A673 (cell line): ENCODE results near the gene SMIM28. TPM values are rescaled to one million over a fixed set of nuclear protein-coding genes. Genes with fewer than 3 reads are reported as not detected.
A peak's percentile ranks its signal among the peaks of the same experiment; 100 is the strongest.

Experiments
- BruUV-seq: library from RNA; stranded (reverse); fragments of 400-500 nt; replicated peaks from 2 replicates; lab custom pipeline; 2021; lab: Mats Ljungman, UMichigan
- CTCF ChIA-PET: fragments of 300-600 bp; sonication (Branson Sonifier 250); formaldehyde crosslinking; loops from one replicate; lab custom pipeline; 2022; ENCODE audit warnings: antibody characterized with exemption; lab: Charles Lee
- POLR2A ChIA-PET: fragments of 300-600 bp; sonication (Branson Sonifier 250); formaldehyde crosslinking; loops from one replicate; lab custom pipeline; 2022; ENCODE audit warnings: antibody characterized with exemption; ENCODE audit not compliant: low non-redundant PET; lab: Charles Lee
- DNase-seq: peaks from one replicate; pipeline ENCODE4 v3.0.0-alpha.2; 2015; ENCODE audit warnings: low spot score
- H3K27ac ChIP-seq: fragments of 200-600 bp; sonication (generic); 2 replicates; pipeline ENCODE4 v1.5.1; 2016; ENCODE audit warnings: mixed run types, low read depth, mild to moderate bottlenecking, mixed read lengths, antibody characterized with exemption, low read length; ENCODE audit not compliant: poor library complexity, severe bottlenecking
- H3K27me3 ChIP-seq: fragments of 200-600 bp; sonication (generic); replicated peaks from 2 replicates; pipeline ENCODE4 v1.6.1; 2017; ENCODE audit warnings: mixed run types, low read depth, mild to moderate bottlenecking, mixed read lengths, antibody characterized with exemption, low read length; ENCODE audit not compliant: insufficient read depth, poor library complexity
- H3K36me3 ChIP-seq: fragments of 200-600 bp; sonication (generic); 2 replicates; pipeline ENCODE4 v1.6.1; 2016; ENCODE audit warnings: mixed run types, mild to moderate bottlenecking, mixed read lengths, antibody characterized with exemption, low read length; ENCODE audit not compliant: insufficient read depth, poor library complexity, severe bottlenecking
- H3K4me1 ChIP-seq: fragments of 200-600 bp; sonication (generic); 2 replicates; pipeline ENCODE4 v1.6.1; 2017; ENCODE audit warnings: mixed run types, mild to moderate bottlenecking, mixed read lengths, antibody characterized with exemption, low read length; ENCODE audit not compliant: insufficient read depth, poor library complexity, severe bottlenecking
- H3K4me3 ChIP-seq: fragments of 200-600 bp; sonication (generic); 2 replicates; pipeline ENCODE4 v1.5.1; 2016; ENCODE audit warnings: low read depth, mixed run types, mild to moderate bottlenecking, mixed read lengths, low read length; ENCODE audit not compliant: poor library complexity, severe bottlenecking
- H3K9me3 ChIP-seq: fragments of 200-600 bp; sonication (generic); 2 replicates; pipeline ENCODE4 v1.6.1; 2016; ENCODE audit warnings: mixed run types, low read depth, mild to moderate bottlenecking, mixed read lengths, antibody characterized with exemption, low read length; ENCODE audit not compliant: poor library complexity, severe bottlenecking
- EZH2 ChIP-seq: fragments of 200-600 bp; sonication (generic); IDR thresholded peaks from 2 replicates; pipeline ENCODE4 v1.6.1; 2017; ENCODE audit warnings: borderline replicate concordance, low read depth, mild to moderate bottlenecking, mixed read lengths, antibody characterized with exemption, low read length; ENCODE audit not compliant: poor library complexity, severe bottlenecking
- intact Hi-C: fragments of 100-400 bp; cut with micrococcal nuclease; formaldehyde crosslinking; loops from one replicate; pipeline ENCODE4 v1.10.0; 2022; ENCODE audit not compliant: unreplicated experiment
- total RNA-seq: library from RNA; stranded (reverse); gene quantifications from 2 replicates; pipeline ENCODE4 v1.2.3, GENCODE V29; 2021
- TF ChIP-seq, protein P1 (sequence below): fragments of 300-800, 200-600 bp; sonication (generic); conservative IDR thresholded peaks from 2 replicates; pipeline ENCODE4 v1.5.1; 2017; ENCODE audit warnings: low read depth, mild to moderate bottlenecking, antibody characterized with exemption, low read length, moderate library complexity, mixed read lengths

The SMIM28 gene
- total RNA-seq, 1 experiment from 2014 or later: not detected

DNA sequence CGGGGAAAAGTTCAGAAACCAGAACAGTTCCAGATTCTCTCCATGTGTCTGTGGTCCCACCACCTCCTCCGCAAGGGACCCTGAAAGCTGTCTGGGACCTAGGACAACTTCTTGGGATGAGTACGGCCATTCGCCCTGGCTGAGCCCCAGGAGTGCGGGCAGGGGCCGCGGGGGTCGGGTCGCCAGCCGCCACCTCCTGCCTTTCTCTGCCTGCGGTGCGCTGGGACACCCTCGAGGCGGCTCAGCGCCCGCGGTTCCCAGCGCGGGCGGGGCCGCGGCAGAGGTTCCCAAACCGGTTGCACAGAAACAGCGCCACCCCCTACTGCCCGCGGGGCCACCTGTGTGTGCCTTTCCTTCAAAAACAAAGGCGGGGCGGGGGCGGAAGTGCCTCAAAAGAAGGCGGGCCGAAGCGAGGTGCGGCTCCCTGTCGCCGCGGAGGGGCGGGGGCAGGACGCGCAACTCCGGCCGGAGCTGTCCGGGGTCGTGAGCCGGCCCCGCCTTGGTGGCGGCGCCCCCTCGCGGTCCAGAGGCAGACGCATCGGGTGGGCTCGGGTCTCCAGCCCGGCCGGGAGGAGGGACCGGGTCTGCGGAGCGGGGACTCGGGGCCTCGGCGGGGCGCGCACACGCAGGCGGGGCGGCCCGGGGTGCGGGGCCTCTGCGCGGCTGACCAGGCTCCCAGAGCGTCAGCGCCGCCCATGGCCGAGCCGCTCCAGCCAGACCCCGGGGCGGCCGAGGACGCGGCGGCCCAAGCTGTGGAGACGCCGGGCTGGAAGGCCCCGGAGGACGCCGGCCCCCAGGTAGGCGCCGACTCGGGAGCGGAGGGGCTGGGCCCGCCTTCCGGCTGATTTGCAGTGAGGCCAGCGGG lies 26.3 kb downstream of the SMIM28 start, which contains the start of gene HEBP2:
HEBP2 (plus strand) TSS at position 423 of the 865 bp plus-strand sequence; CDS start at position 696, 273 bp downstream.
- Histone ChIP-seq H3K27me3 (no peaks in the 10 kb centered on the region), H3K36me3 (no peaks in the 10 kb centered on the region), H3K4me3 (peak within 1 kb of the TSS; percentile 85), H3K27ac (peak within 1 kb of the TSS; percentile 58), H3K4me1 (no peaks in the 10 kb centered on the region), H3K9me3 (no peaks in the 10 kb centered on the region)
- intact Hi-C loops: loop anchor here (2.0 kb wide), 1 partner anchor 287 kb away; no protein-coding TSS in a partner anchor
- ChIA-PET POLR2A (no interaction called here), CTCF (no interaction called here)
- TF ChIP-seq EZH2: no peak
- TF ChIP-seq, protein P1, sequence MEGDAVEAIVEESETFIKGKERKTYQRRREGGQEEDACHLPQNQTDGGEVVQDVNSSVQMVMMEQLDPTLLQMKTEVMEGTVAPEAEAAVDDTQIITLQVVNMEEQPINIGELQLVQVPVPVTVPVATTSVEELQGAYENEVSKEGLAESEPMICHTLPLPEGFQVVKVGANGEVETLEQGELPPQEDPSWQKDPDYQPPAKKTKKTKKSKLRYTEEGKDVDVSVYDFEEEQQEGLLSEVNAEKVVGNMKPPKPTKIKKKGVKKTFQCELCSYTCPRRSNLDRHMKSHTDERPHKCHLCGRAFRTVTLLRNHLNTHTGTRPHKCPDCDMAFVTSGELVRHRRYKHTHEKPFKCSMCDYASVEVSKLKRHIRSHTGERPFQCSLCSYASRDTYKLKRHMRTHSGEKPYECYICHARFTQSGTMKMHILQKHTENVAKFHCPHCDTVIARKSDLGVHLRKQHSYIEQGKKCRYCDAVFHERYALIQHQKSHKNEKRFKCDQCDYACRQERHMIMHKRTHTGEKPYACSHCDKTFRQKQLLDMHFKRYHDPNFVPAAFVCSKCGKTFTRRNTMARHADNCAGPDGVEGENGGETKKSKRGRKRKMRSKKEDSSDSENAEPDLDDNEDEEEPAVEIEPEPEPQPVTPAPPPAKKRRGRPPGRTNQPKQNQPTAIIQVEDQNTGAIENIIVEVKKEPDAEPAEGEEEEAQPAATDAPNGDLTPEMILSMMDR: peak; percentile 46
- peak; percentile 85 for DNase-seq
- no TSS peak for BruUV-seq

DNA sequence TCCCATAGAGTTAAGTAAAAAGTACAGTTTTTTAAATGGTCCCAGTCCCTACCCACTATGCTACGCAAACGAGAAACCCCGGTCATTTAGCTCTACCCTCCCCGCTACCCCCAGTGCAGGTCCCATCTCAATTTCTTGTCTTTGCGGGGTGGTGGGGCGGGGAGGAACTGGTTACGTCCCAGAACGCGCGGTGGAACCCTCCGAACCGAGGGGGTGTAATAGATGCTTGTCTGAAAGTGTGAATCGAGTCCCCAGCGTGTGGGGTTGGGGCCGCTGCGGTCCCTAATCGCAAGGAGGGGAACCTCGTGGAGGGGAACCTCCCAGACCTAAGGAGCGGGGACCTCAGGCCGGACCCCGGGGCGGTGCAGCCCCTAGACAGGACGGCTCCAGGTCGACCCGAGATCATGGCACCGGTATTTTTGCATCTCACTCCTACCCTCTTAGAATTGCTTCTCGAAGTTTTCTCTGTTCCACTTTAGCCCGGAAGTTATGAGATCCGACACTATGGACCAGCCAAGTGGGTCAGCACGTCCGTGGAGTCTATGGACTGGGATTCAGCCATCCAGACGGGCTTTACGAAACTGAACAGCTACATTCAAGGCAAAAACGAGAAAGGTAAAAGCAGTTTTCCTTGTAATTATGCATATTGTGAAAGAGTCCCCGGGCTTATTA lies 27.1 kb downstream of the SMIM28 start:
- Histone ChIP-seq H3K27ac (peak overlapping the region; percentile 58), H3K9me3 (no peaks in the 10 kb centered on the region), H3K4me3 (peak overlapping the region; percentile 85), H3K4me1 (no peaks in the 10 kb centered on the region), H3K27me3 (no peaks in the 10 kb centered on the region), H3K36me3 (no peaks in the 10 kb centered on the region)
- ChIA-PET POLR2A (no interaction called here), CTCF (no interaction called here)
- no peak for DNase-seq
- BruUV-seq: no TSS peak
- intact Hi-C loops: loop anchor here (2.0 kb wide), 1 partner anchor 288 kb away; no protein-coding TSS in a partner anchor
- TF ChIP-seq, protein P1: no peak
- no peak for TF ChIP-seq EZH2

DNA sequence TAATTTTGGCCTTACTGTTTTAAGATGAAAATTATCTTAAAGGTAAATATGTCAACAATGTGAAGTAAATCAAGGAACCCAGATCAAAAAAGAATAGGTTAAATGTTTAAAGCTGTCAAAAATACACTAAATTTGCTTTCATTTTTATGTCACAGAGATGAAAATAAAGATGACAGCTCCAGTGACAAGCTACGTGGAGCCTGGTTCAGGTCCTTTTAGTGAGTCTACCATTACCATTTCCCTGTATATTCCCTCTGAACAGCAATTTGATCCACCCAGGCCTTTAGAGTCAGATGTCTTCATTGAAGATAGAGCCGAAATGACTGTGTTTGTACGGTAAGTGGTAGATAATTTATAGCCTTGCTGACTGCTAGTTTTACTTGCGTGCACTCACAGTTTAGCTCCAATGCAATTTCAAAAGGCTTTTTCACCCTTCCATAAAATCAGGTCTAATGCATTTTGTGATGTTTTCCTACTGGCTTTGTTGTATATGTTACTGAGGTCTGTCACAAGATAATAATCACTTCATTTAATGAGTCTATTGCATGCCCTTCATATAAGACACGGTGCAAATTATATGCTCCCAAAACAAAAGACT lies 28.2 kb downstream of the SMIM28 start:
- intact Hi-C loops: loop anchor here (2.0 kb wide), 1 partner anchor 289 kb away; no protein-coding TSS in a partner anchor
- POLR2A ChIA-PET: no interaction called here
- Histone ChIP-seq H3K4me3 (no peak overlapping the region), H3K27ac (no peak overlapping the region), H3K36me3 (no peaks in the 10 kb centered on the region), H3K9me3 (no peaks in the 10 kb centered on the region), H3K27me3 (no peaks in the 10 kb centered on the region), H3K4me1 (peaks cover 4% of the 10 kb centered on the region)
- CTCF ChIA-PET: no interaction called here
- TF ChIP-seq EZH2: no peak
- TF ChIP-seq, protein P1: no peak
- no peak for DNase-seq
- TSS peak; percentile 42 for BruUV-seq
